Activated CD8-positive, alpha-beta memory T cell treated with anti-CD3 and anti-CD28 coated beads, Interleukin-2, amount 50 U/mL, for 24 hours (primary cell): ENCODE data around the gene SPATC1L.
"Not testable (repeated sequence)": the region's sequence is repeated elsewhere in the genome, so short reads cannot be mapped to it uniquely, and the experiment has no call there.

ENCODE experiments used
- DNase-seq: peaks from one replicate; pipeline ENCODE4 v3.0.0-alpha.2; 2020; ENCODE audit errors: extremely low read depth

Gene SPATC1L

DNA sequence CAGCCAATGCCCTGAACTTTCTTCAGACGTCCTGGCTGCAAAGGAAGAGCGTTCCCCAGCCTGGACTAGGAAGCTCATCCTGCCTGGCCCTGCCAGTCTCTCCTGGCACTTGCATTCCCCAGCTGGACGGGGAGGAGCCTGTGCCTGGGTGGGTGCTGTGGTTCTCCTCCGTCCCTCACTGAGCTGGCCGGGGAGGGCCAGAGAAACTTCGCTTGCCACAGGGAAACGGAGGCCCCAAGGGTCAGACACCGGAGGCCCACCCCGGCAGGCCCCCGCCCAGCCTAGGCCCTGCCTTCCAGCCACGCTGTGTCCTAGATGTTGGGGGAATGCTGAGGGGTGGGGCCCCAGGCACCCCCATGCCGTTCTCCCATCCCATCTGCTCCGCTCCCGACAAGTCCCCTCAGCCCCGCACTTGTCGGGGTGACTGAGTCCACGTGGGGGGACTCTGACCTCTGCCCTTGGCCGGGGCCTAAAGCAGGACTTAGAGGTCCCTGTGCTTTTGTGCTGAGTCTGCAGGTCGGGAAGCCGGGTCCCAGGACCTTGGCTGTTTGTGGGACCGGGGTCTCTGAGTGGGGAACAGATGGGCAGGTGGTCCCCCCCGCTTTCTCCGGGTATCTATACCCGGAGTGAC, 33.7 kb downstream of the SPATC1L start:
- DNase-seq, result no peak

DNA sequence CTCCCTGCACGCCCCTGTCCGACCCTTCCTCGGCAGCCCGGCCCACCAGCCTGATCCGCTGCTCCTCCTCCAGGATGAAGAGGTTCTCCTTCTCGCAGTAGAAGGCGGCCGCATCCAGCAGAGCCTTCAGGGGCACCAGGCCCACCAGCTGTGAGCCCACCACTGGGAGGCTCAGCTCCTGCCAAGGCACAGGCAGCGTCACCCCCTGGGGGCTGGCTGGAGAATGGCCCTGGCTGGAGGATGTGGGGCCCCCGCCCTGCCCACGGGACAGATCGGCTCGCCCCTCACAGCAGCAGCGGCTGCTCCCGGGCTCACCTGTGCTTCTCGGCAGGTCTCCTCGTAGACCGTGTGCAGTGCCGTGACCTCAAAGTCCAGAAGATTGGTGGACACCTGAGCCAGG, 34.2 kb downstream of the SPATC1L start:
- DNase-seq, result no peak

DNA sequence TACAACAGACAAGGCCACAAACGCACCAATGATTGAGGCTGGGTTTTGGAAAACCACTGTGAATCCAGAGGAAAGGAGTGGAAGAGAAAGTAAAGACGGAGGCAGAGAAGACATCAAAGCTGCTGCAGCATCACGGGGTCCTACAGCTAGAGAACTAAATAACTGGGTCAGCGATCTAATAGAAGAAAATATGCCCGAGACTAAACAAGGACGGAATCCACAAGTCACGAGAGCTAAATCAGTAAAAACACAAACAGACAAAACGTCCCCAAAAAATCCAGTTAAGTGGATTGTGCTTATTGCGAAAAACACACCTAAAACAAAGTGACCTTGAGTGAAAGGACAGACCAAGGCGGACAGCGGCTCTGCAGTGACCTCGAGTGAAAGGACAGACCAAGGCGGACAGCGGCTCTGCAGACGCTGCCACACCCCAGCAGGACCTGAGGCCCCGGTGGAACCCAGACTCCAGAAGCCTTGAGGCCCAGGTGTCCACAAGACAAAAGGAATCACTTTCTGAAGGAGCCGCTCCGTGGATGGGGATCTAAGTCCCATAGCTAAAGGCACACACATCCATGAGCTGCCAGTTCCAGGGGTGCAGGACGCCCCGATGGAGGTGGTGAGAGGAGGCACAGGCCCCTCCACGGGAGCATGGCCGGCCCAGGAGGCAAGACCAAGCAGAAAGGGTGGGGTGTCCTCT, 34.9 kb downstream of the SPATC1L start:
- DNase-seq, result no peak

DNA sequence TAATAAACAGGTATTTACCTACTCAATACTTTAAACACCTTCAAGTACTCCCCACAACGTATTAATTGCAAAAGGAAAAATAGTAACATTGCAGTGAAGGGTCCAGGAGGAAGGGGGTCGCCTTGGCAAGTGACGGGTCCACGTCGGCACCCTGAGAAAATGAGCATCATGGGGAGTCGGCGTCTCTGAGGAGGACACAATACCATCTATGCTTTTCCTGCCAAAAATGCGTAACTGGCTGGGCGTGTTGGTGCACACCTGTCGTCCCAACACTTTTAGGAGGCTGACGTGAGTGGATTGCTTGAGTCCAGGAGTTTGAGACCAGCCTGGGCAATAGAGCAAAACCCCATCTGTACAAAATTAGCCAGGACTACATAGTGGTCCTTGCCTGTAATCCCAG, 36.2 kb downstream of the SPATC1L start:
- DNase-seq, result no peak

DNA sequence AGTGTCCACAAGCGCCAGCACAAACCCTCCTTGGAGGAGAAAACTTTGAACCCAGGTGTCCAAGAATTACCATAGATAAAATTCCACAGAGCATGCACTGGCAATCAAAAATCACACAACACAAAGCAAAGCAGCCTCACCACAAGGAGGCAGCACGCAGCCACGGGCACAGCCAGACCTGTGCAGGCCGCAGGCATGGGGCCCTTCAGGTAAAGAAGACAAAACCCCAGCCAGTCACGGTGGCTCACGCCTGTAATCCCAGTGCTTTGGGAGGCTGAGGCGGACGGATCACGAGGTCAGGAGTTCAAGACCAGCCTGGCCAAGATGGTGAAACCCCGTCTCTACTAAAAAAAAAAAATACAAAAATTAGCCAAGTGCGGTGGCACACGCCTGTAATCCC, 36.8 kb downstream of the SPATC1L start:
- not testable (repeated sequence) for DNase-seq

DNA sequence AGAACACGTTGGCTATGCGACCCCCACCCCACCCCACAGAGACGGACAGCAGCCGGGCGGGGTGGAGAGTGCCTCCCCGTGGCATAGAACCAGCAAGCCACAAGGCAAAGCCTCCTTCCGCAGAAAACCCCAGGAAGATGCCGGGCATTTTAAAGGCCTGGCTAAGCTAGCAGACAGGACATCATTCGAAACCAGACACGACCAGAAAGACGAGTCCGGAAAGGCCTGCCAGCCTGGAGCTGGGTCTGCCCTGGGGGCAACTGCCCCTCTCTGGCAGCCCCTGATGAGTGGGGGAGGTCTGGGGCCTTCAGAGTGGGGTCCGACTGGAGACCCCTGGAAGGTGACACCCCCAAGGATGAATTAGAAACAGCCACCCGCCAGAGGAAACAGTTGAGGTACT, 37.4 kb downstream of the SPATC1L start:
- DNase-seq, result no peak

DNA sequence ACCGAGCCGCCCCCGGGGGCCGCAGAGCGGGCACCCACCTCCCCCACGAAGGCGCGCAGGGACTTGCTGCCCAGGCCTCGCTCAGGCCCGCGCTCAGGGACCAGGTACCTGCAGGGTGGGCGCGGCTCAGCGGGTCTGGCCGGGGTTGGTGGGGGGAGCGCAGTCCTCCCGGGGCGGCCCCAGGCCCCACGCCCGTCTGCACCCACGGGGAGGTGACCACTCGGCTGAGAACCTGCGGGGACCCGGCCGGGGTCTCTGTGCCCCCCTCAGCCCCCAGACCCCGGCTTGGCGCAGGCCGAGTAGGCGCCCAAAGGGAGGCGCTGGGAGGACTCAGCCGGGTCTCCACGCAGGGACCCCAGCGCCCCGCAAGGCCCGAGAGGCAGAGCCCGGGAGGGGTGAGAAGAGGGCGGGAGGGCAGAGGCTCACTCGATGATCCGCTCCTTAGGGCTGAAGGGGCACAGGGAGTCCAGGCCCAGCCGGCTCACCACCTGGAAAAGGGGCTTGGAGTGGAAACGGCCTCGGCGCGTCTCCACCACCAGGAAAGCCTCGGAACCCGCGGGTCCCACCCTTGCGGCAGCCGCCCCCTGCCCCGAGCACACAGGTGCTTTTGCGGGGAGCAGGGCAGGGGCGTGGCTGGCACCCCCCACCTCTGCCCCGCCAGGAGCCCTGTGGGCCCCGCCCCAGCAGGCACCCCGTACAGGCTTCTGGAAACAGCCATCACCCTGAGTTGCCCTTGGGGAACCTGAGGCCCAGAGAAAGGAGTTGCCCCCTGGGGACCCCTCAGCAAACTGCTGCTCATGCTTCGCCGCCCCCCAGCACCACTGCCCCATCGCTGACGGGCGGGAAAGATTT, 38.2 kb downstream of the SPATC1L start:
- DNase-seq, result no peak

DNA sequence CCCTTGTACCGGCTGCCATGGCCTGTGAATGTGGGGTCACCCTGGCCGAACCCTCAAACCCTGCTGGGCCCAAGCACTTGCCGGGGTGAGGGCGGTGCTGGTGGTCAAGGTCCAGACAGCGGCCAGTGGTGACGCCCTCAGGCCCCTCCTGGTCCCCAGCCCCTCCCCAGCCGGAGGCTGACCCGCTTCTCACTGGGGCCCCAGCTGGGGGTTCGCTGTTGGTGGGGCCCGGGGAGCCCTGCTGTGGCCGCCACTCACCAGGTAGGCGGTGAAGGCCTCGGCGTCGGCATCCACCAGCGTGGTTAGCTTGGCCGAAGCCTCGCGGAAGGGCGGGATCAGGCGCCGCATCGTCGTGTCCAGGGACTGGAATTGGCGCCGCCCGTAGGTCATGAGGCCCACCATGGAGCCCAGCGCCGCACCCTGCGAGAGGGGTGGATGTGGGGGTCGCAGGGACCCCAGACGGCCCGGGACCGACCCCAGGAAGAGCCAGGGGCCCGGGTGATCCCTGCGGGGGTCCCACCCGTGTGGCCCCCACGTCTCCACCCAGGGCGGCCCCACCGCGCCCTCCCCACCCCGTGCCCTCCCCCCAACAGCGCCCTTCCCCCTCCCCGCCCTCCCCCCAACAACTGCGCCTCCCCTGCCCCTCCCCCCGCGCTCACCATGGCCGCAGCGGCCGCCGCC, 39.0 kb downstream of the SPATC1L start:
- DNase-seq, result no peak

DNA sequence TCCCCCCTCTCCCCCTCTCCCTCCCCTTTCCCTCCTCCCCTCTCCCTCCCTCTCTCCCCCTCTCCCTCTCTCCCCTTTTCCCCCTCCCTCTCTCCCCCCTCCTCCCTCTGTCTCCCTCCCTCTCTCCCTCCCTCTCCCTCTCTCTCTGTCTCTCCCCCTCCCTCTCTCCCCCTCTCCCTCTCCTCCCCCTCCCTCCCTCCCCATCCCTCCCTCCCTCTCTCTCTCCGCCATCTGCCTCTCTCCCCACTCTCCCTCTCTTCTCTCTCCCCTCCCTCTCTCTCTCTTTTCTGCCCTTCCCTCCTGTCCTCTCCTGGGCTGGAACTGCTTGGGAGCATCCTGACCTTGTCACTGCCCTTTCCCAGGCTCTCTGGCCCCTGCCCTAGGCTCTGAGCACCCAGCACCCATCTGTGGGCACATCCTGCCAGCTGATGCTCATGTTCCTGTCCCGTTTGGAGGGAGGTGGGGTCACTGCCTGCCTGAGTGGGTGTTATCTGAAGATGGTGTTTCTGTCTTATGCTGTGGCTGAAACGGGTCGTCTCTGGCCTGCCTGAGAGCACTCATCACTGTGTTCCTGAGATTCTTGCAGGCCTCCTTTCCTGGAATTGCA, 39.7 kb downstream of the SPATC1L start:
- no peak for DNase-seq

DNA sequence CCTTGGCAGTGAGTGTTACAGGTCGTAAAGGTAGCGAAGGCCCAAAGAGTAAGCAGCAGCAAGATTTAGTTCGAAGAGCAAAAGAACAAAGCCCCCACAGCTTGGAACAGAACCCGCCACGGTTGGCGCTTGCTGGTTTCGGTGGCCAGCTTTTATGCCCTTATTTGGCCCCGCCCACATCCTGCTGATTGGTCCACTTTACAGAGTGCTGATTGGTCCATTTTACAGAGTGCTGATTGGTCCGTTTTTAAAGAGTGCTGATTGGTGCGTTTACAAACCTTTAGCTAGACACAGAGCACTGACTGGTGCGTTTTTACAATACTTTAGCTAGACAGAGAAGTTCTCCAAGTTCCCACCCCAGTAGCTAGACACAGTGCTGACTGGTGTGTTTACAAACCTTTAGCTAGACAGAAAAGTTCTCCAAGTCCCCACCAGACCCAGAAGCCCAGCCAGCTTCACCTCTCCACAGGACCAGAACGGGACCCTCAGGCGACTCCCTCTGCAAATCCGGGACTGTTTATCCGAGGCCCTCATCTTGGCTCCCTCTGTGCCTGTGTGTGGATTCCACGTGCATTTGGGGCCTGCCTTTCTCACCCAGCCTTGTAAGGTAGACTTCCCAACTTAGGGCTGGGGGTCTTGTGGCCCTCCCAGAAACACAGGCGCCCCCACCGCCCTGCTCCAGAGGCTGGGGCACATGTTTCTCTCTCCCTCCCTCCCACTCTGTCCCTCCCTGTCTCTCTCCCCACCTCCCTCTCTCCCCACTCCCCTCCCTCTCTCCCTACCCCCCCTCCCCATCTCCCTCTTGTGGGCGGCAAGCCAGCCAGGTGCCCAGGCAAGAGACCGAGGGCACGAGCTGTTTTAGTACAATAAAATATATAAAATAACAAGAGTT, 41.4 kb downstream of the SPATC1L start:
- DNase-seq, result no peak

DNA sequence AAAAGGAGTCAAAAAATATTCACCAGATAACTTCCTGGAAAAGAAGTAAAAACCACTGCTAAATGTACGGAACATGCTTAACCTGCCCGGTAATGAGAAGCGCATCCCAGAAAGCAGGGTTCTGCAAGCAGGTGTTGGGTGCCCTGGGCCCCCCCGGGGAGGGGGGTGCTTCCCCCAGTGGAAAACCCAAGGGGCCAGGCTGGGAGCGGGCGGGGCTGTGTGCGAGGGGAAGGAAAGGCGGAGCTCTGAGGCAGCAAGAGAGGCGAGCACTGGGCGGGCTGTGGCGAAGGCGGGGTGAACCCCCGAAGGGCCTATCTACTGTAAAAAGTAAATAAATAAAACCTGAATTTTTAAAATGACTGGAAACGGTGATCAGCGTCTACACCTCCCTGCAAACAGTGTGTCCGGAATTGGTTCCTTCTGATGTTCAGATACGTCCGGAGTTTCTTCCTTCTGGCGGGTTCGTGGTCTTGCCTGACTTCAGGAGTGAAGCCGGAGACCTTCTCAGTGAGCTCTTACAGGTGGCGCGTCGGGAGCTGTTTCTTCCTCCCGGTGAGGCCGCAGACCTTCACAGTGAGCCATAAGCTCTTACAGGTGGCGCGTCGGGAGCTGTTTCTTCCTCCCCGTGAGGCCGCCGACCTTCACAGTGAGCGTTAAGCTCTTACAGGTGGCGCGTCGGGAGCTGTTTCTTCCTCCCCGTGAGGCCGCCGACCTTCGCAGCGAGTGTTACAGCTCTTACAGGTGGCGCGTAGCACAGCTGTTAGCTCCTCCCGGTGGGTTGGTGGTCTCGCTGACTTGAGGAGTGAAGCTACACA, 42.3 kb downstream of the SPATC1L start:
- DNase-seq, result no peak

DNA sequence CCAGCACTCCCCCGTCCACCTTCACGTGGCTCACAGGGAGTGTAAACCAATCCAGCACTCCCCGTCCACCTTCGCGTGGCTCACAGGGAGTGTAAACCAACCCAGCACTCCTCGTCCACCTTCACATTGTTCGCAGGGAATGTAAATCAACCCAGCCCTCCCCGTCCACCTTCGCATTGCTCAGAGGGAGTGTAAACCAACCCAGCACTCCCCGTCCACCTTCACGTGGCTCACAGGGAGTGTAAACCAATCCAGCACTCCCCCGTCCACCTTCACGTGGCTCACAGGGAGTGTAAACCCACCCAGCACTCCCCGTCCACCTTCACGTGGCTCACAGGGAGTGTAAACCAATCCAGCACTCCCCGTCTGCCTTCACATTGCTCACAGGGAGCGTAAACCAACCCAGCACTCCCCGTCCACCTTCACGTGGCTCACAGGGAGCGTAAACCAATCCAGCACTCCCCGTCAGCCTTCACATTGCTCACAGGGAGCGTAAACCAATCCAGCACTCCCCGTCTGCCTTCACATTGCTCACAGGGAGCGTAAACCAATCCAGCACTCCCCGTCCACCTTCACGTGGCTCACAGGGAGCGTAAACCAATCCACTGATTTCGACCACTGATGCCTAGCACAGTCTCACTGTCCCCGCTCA, 43.8 kb downstream of the SPATC1L start:
- DNase-seq, result not testable (repeated sequence)

DNA sequence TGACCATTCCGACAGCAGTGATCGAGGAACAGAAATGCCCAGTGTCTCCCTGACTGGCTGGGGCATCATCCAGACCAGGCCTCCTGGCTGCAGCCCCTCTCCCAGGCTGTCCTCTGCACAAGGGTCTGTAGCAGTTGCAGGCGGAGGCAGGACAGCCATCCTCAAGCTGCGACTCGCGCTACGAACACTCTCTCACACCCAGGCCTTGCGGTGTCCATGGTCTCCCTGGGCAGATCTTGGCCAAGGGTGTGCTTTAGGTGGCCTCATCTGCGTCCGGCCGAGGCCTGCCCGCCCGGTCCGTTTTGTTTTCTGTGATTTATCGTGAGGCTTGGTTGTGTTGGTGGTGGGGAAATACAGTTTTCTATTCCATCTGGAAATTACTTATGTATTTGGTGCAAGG, 44.6 kb downstream of the SPATC1L start:
- no peak for DNase-seq

DNA sequence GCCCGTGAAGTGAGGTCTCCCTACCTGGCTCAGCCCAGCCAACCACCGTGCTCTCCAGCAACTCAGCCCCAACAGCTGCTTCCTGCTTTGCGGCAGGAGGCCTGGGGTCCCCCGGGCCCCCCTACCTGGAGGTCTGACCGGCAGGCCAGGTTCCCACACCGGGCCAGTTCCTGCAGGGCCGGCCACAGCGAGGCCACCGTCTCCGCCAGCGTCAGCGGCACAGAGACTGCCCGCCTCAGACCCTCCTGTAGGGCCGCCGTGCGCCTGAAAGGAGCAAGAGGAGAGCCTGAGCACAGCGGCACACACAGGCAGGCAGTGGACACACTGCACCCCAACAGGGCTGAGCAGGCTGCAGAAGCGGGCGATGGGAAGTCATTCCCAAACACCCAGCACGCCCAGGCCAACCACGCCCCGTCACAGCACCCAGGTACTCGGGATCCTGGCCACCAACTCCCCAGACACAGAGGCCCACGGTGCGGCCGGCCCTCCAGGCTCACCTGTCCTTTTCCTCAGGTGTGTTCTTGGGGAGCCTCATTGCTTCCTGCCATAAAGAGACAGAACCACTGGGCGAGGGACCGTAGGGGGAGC, 45.8 kb downstream of the SPATC1L start:
- no peak for DNase-seq

DNA sequence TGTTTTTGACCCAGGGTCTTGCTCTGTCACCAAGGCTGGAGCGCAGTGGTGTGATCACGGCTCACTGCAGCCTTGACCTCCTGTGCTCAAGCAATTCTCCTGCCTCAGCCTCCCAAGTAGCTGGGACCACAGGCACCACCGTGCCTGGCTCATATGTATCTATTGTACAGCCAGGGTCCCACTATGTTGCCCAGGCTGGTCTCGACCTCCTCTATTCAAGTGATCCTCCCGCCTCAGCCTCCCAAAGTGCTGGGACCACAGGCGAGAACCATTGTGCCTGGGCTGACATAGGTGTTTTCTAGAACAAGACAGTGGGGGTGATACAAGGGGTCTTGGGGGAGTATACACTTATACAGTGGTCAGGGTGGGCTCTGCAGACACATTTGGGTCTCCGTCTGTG, 46.4 kb downstream of the SPATC1L start:
- DNase-seq, result no peak

DNA sequence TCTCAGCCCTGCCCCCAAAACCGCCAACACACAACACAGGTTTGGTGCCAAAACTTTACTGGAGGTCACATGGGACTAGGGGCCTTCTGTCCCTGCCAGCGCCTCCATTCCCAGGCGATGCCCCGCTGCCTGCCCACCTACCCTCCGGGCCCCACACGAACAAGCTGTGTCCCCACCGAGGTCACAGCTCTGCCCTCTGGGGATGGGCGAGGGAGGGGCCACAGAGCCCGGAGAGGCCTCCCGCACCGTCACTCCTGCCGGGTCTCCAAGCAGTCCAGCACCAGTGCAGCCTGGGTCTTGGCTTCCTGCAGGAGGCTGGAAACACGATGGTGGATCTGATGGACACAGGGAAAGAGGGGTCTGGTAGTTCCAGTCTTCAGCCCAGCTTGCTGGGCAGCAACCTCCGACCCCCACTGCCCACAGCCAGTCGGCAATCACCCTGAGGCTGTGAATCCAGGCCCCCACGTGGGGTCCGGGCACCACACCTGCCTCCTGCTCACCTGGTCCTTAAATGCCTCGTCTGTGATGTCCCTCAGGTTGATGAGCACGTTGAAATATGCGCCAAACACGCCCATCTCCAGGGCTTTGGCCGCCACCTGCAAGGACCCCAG, 47.4 kb downstream of the SPATC1L start:
- no peak for DNase-seq

DNA sequence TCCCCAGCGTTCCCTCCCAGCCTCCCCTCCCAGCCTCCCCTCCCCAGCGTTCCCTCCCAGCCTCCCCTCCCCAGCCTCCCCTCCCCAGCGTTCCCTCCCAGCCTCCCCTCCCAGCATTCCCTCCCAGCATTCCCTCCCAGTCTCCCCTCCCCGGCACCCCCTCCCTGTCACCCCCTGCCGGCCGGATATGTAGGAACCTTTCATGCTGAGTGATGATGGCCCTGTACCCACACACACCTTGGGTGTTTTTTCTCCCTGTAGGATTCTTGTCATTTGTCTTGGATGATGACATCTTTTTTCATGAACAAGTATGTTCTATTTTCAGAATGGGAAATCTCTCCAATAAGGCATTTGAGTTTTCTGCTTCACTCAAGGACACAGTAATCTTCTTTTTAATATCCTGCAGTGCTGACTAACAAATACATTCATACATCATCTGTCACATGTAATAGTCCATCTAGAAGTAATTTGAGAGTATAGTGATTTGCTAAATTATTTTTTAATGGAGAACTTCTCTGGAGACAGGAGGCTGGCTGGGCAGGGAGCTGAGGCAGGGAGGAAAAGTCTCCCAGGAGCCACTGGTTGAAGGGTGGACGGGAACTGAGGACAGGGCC, 48.4 kb downstream of the SPATC1L start:
- DNase-seq, result no peak
